Measurements from ENCODE around the gene C3orf49. TPM values are rescaled to one million over a fixed set of nuclear protein-coding genes. Genes with fewer than 3 reads are reported as not detected.

The C3orf49 gene, protein sequence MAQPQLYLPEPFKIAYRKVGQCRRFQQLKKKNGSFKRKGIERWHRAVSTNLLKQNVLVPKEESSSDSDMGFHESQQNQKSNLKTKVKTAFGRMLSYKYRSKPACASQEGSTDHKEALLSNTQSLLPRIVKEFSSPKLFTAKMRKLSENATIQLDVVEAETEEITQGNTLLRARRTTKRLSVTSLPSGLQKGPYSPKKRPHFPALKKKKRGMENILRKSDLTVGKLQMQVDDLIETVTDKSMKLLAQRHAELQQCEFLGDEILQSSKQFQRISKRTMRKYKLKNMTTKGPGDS
- total RNA-seq (ENCODE audit: low replicate concordance), result not detected in 2 replicates
- long read RNA-seq, result 0 reads

GRCh38 chr3:63819151-63819398, at the start of gene C3orf49:
TSS of gene C3orf49 (plus strand) at chr3:63819299. CDS start at chr3:63819472, 173 bp downstream.
- Mint-ChIP-seq H3K4me1 (ENCODE audit: unreplicated experiment) (peaks cover 5% of the 10 kb centered on the region), H3K27me3 (no peaks in the 10 kb centered on the region), H3K27ac (no peak within 1 kb of the TSS), H3K4me3 (no peak within 1 kb of the TSS), H3K9me3 (no peaks in the 10 kb centered on the region), H3K36me3 (no peaks in the 10 kb centered on the region)
- DNase-seq (ENCODE audit: extremely low spot score, unreplicated experiment), result no peak
- TF ChIP-seq, protein P1, sequence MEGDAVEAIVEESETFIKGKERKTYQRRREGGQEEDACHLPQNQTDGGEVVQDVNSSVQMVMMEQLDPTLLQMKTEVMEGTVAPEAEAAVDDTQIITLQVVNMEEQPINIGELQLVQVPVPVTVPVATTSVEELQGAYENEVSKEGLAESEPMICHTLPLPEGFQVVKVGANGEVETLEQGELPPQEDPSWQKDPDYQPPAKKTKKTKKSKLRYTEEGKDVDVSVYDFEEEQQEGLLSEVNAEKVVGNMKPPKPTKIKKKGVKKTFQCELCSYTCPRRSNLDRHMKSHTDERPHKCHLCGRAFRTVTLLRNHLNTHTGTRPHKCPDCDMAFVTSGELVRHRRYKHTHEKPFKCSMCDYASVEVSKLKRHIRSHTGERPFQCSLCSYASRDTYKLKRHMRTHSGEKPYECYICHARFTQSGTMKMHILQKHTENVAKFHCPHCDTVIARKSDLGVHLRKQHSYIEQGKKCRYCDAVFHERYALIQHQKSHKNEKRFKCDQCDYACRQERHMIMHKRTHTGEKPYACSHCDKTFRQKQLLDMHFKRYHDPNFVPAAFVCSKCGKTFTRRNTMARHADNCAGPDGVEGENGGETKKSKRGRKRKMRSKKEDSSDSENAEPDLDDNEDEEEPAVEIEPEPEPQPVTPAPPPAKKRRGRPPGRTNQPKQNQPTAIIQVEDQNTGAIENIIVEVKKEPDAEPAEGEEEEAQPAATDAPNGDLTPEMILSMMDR (conservative IDR thresholded peaks at IDR 0.05), result no peak

- H3K36me3 Mint-ChIP-seq, result no peaks in the 10 kb centered on the region
- TF ChIP-seq, protein P1 (conservative IDR thresholded peaks at IDR 0.05), result no peak
- H3K27ac Mint-ChIP-seq, result no peak overlapping the region
Measured at GRCh38 chr3:63774781-63775180, 44.3 kb upstream of the C3orf49 start.

DNA sequence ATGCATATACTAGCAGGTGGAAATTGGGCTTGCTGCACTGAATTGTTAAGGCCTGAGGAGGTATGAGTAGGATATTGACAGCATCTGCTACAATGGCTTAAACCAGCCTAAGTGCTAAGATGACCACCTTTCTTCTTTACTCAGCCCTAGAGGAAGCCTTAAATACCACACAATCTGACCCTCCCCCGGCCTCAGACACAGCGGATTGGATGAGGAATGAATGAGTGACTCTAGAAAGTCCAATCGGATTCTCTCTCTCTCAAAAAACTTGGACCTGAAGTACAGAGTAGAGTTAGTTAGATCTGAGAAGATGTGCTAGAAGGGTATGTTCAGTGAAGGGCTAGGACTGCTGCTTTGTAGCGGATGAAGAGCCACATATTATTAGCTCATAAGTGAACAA, 39.9 kb upstream of the C3orf49 start:
- Mint-ChIP-seq H3K27me3 (no peaks in the 10 kb centered on the region), H3K36me3 (no peaks in the 10 kb centered on the region), H3K4me3 (no peak overlapping the region), H3K4me1 (ENCODE audit: unreplicated experiment) (no peaks in the 10 kb centered on the region), H3K27ac (no peak overlapping the region), H3K9me3 (no peaks in the 10 kb centered on the region)
- DNase-seq (ENCODE audit: extremely low spot score, unreplicated experiment), result no peak
- TF ChIP-seq, protein P1 (conservative IDR thresholded peaks at IDR 0.05), result no peak

More at GRCh38 chr3:63774781-63775180, 44.3 kb upstream of the C3orf49 start:
- DNase-seq (ENCODE audit: extremely low spot score, unreplicated experiment), result no peak
- H3K4me1 Mint-ChIP-seq (ENCODE audit: unreplicated experiment), result no peaks in the 10 kb centered on the region
- H3K27me3 Mint-ChIP-seq, result peaks cover 3% of the 10 kb centered on the region
- no peak overlapping the region for H3K4me3 Mint-ChIP-seq
- H3K9me3 Mint-ChIP-seq, result no peaks in the 10 kb centered on the region

DNA sequence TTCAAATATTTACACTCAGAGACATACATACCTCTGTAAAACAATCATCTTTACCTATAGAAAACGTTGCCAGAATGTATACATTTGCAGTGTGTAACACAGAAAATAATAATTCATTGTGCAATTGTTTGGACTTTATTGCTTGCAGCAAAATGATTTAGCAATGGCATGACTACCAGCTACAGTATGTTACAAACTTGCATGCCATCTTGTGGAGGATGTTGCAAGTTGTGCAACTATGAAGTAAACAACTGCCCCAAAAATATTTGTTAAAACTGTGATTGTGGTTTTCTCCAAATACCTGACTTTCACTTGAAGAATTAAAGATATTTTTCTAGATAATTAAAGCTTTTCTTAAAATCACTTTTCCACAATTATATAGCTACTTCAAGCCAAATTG, 27.1 kb upstream of the C3orf49 start:
- Mint-ChIP-seq H3K9me3 (no peaks in the 10 kb centered on the region), H3K27ac (no peak overlapping the region), H3K27me3 (peaks cover 4% of the 10 kb centered on the region), H3K36me3 (no peaks in the 10 kb centered on the region), H3K4me1 (ENCODE audit: unreplicated experiment) (no peaks in the 10 kb centered on the region), H3K4me3 (no peak overlapping the region)
- TF ChIP-seq, protein P1 (conservative IDR thresholded peaks at IDR 0.05), result peak; percentile 65
- no peak for DNase-seq (ENCODE audit: extremely low spot score, unreplicated experiment)

- no peak overlapping the region for H3K4me3 Mint-ChIP-seq
- no peak for DNase-seq (ENCODE audit: extremely low spot score, unreplicated experiment)
- H3K9me3 Mint-ChIP-seq, result no peaks in the 10 kb centered on the region
- no peaks in the 10 kb centered on the region for H3K36me3 Mint-ChIP-seq
- H3K27me3 Mint-ChIP-seq, result no peaks in the 10 kb centered on the region
- no peak overlapping the region for H3K27ac Mint-ChIP-seq
- H3K4me1 Mint-ChIP-seq (ENCODE audit: unreplicated experiment), result peaks cover 7% of the 10 kb centered on the region
- TF ChIP-seq, protein P1 (conservative IDR thresholded peaks at IDR 0.05), result no peak
Measured at GRCh38 chr3:63795438-63795837, 23.7 kb upstream of the C3orf49 start.

Data from type B pancreatic cell (in vitro differentiated cells).